GM19238 (cell line): Measurements from ENCODE around the gene PNPO.
"Not testable (repeated sequence)": the region's sequence is repeated elsewhere in the genome, so short reads cannot be mapped to it uniquely, and the experiment has no call there.

Experiments used
- DNase-seq: peaks from one replicate; pipeline ENCODE4 v3.0.0; 2011; ENCODE audit warnings: low spot score; ENCODE audit not compliant: insufficient read length

Gene PNPO

GRCh38 chr17:47917581-47917980 is 23.8 kb upstream of the PNPO start:
- no peak for DNase-seq

GRCh38 chr17:47918006-47918405 is 23.4 kb upstream of the PNPO start:
- no peak for DNase-seq

- DNase-seq, result no peak
Measured at GRCh38 chr17:47918991-47919390, 22.4 kb upstream of the PNPO start.

GRCh38 chr17:47919889-47920288 is 21.5 kb upstream of the PNPO start:
- not testable (repeated sequence) for DNase-seq

- no peak for DNase-seq
Measured at GRCh38 chr17:47924785-47925677, 16.3 kb upstream of the PNPO start.

GRCh38 chr17:47925678-47925988 is 15.7 kb upstream of the PNPO start:
- no peak for DNase-seq

GRCh38 chr17:47927821-47928400 is 13.5 kb upstream of the PNPO start:
- DNase-seq, result no peak

GRCh38 chr17:47928415-47928814 is 13.0 kb upstream of the PNPO start:
- DNase-seq, result no peak

- no peak for DNase-seq
Measured at GRCh38 chr17:47929218-47930000, 12.0 kb upstream of the PNPO start.

GRCh38 chr17:47931848-47932247 is 9.5 kb upstream of the PNPO start:
- DNase-seq, result no peak

- DNase-seq, result no peak
Measured at GRCh38 chr17:47934856-47935255, 6.5 kb upstream of the PNPO start.

GRCh38 chr17:47935468-47935867 is 5.9 kb upstream of the PNPO start:
- not testable (repeated sequence) for DNase-seq

GRCh38 chr17:47935961-47936360 is 5.4 kb upstream of the PNPO start:
- no peak for DNase-seq

- DNase-seq, result no peak
Measured at GRCh38 chr17:47937941-47938340, 3.4 kb upstream of the PNPO start.

GRCh38 chr17:47942096-47942510 is 732 bp downstream of the PNPO start:
- no peak for DNase-seq

- DNase-seq, result no peak
Measured at GRCh38 chr17:47942568-47942967, 1.2 kb downstream of the PNPO start.

GRCh38 chr17:47945080-47945479 is 3.7 kb downstream of the PNPO start:
- no peak for DNase-seq

- no peak for DNase-seq
Measured at GRCh38 chr17:47945529-47946508, 4.4 kb downstream of the PNPO start.

- DNase-seq, result no peak
Measured at GRCh38 chr17:47946516-47946915, 5.1 kb downstream of the PNPO start.

- peak; percentile 77 for DNase-seq
Measured at GRCh38 chr17:47946929-47947397, 5.6 kb downstream of the PNPO start.

- DNase-seq, result no peak
Measured at GRCh38 chr17:47948706-47949196, 7.4 kb downstream of the PNPO start.
